ENCODE measurements around the gene CARMIL1.
"Not testable (repeated sequence)": the region's sequence is repeated elsewhere in the genome, so short reads cannot be mapped to it uniquely, and the experiment has no call there.

Gene CARMIL1

GRCh38 chr6:25375125-25375524 is 96.0 kb downstream of the CARMIL1 start:
- H3K9me3 Mint-ChIP-seq: peaks cover 11% of the 10 kb centered on the region
- peaks cover 8% of the 10 kb centered on the region for H3K36me3 Mint-ChIP-seq (ENCODE audit: low read depth)
- no peak overlapping the region for H3K4me3 Mint-ChIP-seq
- H3K27ac Mint-ChIP-seq: no peak overlapping the region
- no peaks in the 10 kb centered on the region for H3K27me3 Mint-ChIP-seq
- H3K4me1 Mint-ChIP-seq (ENCODE audit: low read depth): peaks cover 36% of the 10 kb centered on the region

DNA sequence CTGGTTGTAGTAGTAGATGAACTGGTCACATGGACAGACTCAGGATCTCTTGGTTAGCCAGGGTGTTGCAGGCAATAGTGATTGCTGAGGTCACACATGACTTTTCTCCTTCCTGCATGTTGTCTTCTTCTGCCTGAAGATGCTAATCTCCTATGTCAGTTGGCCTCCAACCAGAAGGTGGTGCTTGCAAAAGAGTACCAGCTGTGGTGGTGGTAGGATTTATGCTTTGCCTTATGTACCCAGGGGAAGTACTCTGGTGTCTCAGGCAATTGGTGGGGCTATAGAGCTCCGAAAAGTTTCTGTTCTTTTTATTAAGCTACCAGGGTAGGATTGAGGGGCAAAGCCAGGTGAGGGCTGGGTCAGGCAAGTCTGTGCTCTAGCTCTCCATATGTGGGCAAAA is 98.5 kb downstream of the CARMIL1 start:
- peaks cover 8% of the 10 kb centered on the region for H3K36me3 Mint-ChIP-seq (ENCODE audit: low read depth)
- H3K4me1 Mint-ChIP-seq (ENCODE audit: low read depth): peaks cover 12% of the 10 kb centered on the region
- no peaks in the 10 kb centered on the region for H3K27me3 Mint-ChIP-seq
- H3K4me3 Mint-ChIP-seq: no peak overlapping the region
- no peak overlapping the region for H3K27ac Mint-ChIP-seq
- peaks cover 11% of the 10 kb centered on the region for H3K9me3 Mint-ChIP-seq

- Mint-ChIP-seq H3K27ac (no peak overlapping the region), H3K9me3 (no peaks in the 10 kb centered on the region), H3K4me3 (no peak overlapping the region), H3K4me1 (ENCODE audit: low read depth) (no peaks in the 10 kb centered on the region), H3K36me3 (ENCODE audit: low read depth) (no peaks in the 10 kb centered on the region), H3K27me3 (no peaks in the 10 kb centered on the region)
These were observed 101.9 kb downstream of the CARMIL1 start for GRCh38 chr6:25381077-25381476.

DNA sequence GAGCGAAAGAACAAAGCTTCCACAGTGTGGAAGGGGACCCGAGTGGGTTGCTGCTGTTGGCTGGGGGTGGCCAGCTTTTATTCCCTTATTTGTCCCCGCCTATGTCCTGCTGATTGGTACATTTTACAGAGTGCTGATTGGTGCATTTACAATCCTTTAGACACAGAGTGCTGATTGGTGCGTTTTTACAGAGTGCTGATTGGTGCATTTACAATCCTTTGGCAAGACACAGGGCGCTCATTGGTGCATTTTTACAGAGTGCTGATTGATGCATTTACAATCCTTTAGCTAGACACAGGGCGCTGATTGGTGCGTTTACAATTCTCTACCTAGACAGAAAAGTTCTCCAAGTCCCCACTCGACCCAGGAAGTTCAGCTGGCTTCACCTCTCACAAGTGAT is 103.3 kb downstream of the CARMIL1 start:
- H3K4me1 Mint-ChIP-seq (ENCODE audit: low read depth); H3K4me3 Mint-ChIP-seq; H3K27me3 Mint-ChIP-seq: not testable (repeated sequence)

DNA sequence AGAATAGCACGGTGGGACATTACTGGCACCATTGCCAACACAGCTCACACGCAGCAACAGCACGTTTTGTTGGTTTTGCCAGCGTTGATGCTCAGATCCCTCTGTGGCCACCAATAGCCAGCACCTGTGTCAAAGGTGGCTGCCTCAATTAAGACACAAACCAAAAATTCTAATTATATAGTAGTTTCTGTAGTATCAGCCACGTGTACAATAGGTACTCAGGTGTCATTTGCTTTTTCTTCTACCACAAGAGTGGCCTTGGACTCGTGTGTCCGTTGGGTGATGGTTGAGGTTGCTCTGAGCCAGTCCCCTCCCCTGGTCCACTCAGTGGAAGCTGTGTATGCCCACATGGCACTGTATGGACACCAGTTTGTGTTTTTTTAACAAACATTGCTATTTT is 105.1 kb downstream of the CARMIL1 start:
- Mint-ChIP-seq H3K36me3 (ENCODE audit: low read depth) (no peaks in the 10 kb centered on the region), H3K4me3 (no peak overlapping the region), H3K27me3 (no peaks in the 10 kb centered on the region), H3K9me3 (no peaks in the 10 kb centered on the region), H3K4me1 (ENCODE audit: low read depth) (peaks cover 18% of the 10 kb centered on the region), H3K27ac (no peak overlapping the region)

More for the DNA sequence above, 103.3 kb downstream of the CARMIL1 start:
- not testable (repeated sequence) for H3K9me3 Mint-ChIP-seq; H3K36me3 Mint-ChIP-seq (ENCODE audit: low read depth); H3K27ac Mint-ChIP-seq

DNA sequence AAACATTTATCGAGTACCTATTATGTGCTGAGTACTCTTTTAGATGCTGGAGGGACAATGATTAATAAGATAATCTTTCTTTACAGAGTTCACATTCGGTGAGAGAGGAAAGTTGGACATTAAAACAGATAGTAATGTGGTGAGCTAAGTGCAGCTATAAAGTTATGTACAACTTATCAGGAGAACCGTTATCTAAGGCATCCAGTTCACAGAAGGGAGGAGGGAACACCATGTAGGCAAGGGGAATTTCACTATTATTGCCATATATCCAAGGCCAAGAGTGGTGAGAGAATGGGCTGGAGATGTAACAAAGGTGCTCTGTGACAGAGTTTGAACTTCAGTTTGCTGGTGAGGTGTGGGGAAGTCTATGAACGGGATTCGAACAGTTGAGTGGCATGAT is 105.8 kb downstream of the CARMIL1 start:
- no peak overlapping the region for H3K4me3 Mint-ChIP-seq
- no peak overlapping the region for H3K27ac Mint-ChIP-seq
- H3K9me3 Mint-ChIP-seq: no peaks in the 10 kb centered on the region
- no peaks in the 10 kb centered on the region for H3K36me3 Mint-ChIP-seq (ENCODE audit: low read depth)
- H3K27me3 Mint-ChIP-seq: no peaks in the 10 kb centered on the region
- H3K4me1 Mint-ChIP-seq (ENCODE audit: low read depth): peaks cover 24% of the 10 kb centered on the region

DNA sequence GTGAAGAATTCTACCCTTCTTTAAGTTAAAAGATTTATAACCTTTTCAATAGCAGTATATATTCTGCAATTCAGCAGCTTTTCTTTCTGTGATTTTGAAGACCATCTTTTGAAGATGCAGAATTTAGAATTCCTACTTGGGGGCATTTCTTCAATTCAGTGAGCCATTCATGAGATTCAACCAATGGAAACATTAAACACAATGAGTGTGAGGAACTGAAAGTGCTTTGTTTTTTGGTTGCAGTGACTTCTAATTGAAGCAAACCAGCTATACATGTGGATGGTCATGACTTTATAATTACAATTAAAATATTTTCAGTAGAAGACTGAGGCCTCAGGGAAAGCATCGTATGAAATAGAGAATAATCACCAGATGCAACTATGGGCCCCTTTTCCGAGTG is 108.3 kb downstream of the CARMIL1 start:
- H3K36me3 Mint-ChIP-seq (ENCODE audit: low read depth): no peaks in the 10 kb centered on the region
- no peaks in the 10 kb centered on the region for H3K27me3 Mint-ChIP-seq
- no peak overlapping the region for H3K27ac Mint-ChIP-seq
- H3K4me3 Mint-ChIP-seq: no peak overlapping the region
- H3K9me3 Mint-ChIP-seq: no peaks in the 10 kb centered on the region
- peaks cover 24% of the 10 kb centered on the region for H3K4me1 Mint-ChIP-seq (ENCODE audit: low read depth)

GRCh38 chr6:25387911-25388310 is 108.7 kb downstream of the CARMIL1 start:
- Mint-ChIP-seq H3K9me3 (no peaks in the 10 kb centered on the region), H3K4me1 (ENCODE audit: low read depth) (peaks cover 24% of the 10 kb centered on the region), H3K36me3 (ENCODE audit: low read depth) (no peaks in the 10 kb centered on the region), H3K27ac (no peak overlapping the region), H3K27me3 (no peaks in the 10 kb centered on the region), H3K4me3 (no peak overlapping the region)

DNA sequence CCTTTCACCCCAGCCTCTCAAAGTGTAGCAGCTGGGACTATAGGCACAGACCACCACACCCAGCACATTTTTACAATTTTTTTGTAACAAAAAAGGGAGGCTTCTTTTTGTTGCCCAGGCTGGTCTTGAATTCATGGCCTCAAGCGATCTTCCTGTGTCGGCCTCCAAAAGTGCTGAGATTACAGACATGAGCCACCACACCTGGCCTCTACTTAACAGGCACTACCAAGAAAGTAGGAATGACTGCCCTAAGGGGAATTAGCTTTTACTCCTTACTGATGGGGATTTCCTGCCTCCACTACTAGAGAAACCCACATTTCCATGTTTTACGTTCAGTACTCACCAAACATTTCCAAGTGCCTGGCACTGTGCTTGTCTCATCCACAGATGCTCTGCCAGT is 109.6 kb downstream of the CARMIL1 start:
- Mint-ChIP-seq H3K4me1 (ENCODE audit: low read depth) (peaks cover 24% of the 10 kb centered on the region), H3K4me3 (no peak overlapping the region), H3K27ac (peak overlapping the region; percentile 41), H3K36me3 (ENCODE audit: low read depth) (no peaks in the 10 kb centered on the region), H3K27me3 (no peaks in the 10 kb centered on the region), H3K9me3 (no peaks in the 10 kb centered on the region)

GRCh38 chr6:25389471-25389870 is 110.3 kb downstream of the CARMIL1 start:
- Mint-ChIP-seq H3K4me3 (peak overlapping the region; percentile 9), H3K36me3 (ENCODE audit: low read depth) (no peaks in the 10 kb centered on the region), H3K9me3 (no peaks in the 10 kb centered on the region), H3K27ac (peak overlapping the region; percentile 41), H3K4me1 (ENCODE audit: low read depth) (peaks cover 24% of the 10 kb centered on the region), H3K27me3 (no peaks in the 10 kb centered on the region)

DNA sequence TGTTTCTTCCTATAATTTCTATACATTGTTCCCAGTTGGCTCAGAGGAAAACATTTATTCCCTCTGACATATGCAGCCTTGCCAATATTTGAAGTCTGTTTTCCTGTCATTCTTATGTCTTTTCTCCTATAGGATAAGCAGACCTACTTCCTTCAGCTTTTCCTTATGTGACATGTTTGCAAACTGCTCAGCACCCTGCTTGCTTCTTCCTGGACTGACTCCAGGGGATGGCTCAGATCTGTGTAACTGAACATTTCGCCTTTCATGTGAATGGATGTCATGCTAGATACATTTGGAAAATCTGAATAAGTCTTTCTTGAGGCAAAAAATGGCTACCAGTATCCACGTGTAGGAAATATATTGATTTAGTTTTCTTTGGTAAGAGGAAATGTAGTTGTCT is 113.2 kb downstream of the CARMIL1 start:
- Mint-ChIP-seq H3K36me3 (ENCODE audit: low read depth) (no peaks in the 10 kb centered on the region), H3K27ac (no peak overlapping the region), H3K9me3 (no peaks in the 10 kb centered on the region), H3K4me3 (no peak overlapping the region), H3K4me1 (ENCODE audit: low read depth) (peaks cover 22% of the 10 kb centered on the region), H3K27me3 (no peaks in the 10 kb centered on the region)

DNA sequence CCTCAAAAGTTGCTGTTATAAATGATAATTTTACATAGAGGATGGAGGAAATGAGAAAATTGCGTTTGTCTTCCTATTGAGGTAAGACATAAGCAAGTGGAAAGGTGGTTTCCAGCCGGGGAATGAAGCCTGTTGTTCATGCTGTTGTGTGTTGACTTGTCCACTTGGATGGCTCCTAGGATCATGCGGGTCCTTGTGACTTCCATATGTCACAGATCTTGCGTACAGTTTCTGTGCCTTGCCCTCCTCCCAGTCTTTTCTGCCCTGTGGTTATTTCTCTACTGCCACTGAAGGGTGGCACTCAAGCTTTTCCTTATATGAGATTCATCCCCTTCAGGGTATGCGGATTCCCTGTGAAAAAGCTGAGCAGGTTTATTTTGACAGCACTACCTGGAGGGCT is 116.6 kb downstream of the CARMIL1 start:
- Mint-ChIP-seq H3K9me3 (no peaks in the 10 kb centered on the region), H3K27ac (no peak overlapping the region), H3K4me1 (ENCODE audit: low read depth) (no peaks in the 10 kb centered on the region), H3K36me3 (ENCODE audit: low read depth) (no peaks in the 10 kb centered on the region), H3K4me3 (no peak overlapping the region), H3K27me3 (no peaks in the 10 kb centered on the region)

DNA sequence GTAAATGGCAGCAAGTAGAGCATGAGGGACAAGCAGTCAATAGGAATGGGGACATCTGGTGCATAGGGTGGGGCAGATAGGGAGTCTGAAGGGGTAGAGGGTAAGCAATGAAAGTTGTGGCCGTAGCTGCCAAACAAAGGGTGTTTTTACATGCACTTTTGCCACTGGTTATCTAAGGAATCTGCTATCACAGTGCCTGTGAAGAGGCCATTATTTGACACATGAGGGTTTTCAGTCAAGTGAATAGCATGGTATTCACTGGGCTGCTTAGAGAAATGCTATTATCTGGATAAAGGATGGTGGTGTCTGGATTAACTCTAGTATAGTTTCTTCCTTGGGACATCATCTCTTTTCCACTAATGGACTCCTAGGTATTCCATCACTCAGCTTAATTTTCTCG is 118.2 kb downstream of the CARMIL1 start:
- no peaks in the 10 kb centered on the region for H3K4me1 Mint-ChIP-seq (ENCODE audit: low read depth)
- no peaks in the 10 kb centered on the region for H3K36me3 Mint-ChIP-seq (ENCODE audit: low read depth)
- no peaks in the 10 kb centered on the region for H3K9me3 Mint-ChIP-seq
- no peak overlapping the region for H3K27ac Mint-ChIP-seq
- no peak overlapping the region for H3K4me3 Mint-ChIP-seq
- no peaks in the 10 kb centered on the region for H3K27me3 Mint-ChIP-seq

DNA sequence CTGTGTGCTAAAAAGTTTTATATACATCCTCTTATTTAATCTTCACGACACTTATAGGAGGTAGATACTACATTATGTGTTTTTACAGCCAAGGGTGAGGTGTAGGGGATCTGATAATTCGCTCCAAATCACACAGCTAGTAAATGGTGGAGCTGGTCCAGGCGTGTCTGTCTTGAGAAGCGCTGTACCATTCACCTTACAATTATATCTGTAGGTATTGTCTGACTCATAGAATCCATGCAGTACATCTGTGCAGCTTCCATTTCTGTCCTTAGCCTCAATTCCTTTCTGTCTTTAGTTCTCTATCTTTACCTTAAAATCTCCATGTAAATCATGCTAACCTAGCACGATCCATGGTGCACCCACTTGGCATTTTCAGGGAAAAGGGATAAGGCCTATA is 120.7 kb downstream of the CARMIL1 start:
- Mint-ChIP-seq H3K9me3 (no peaks in the 10 kb centered on the region), H3K27me3 (no peaks in the 10 kb centered on the region), H3K27ac (no peak overlapping the region), H3K4me3 (no peak overlapping the region), H3K4me1 (ENCODE audit: low read depth) (no peaks in the 10 kb centered on the region), H3K36me3 (ENCODE audit: low read depth) (no peaks in the 10 kb centered on the region)

DNA sequence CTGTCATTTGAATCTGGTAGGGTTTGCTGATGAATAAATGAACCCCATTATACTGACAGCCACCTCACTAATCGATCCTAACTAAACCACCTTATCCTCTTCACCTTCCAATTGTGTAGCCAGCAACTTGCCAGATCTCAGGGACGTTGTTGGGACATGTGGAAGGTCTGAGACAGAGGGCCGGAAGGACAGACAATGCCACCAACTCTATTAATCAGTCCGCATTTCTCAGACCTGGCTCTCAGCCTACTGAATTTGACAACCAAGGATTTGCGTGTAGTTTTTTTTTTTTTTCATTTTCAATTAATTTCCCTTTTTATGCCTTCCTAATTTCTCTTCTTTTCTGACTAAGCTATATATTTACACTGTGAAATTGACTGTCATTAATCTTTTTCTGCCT is 122.5 kb downstream of the CARMIL1 start:
- Mint-ChIP-seq H3K4me1 (ENCODE audit: low read depth) (no peaks in the 10 kb centered on the region), H3K9me3 (no peaks in the 10 kb centered on the region), H3K4me3 (no peak overlapping the region), H3K36me3 (ENCODE audit: low read depth) (no peaks in the 10 kb centered on the region), H3K27ac (no peak overlapping the region), H3K27me3 (no peaks in the 10 kb centered on the region)

- no peaks in the 10 kb centered on the region for H3K27me3 Mint-ChIP-seq
These were observed 123.0 kb downstream of the CARMIL1 start for GRCh38 chr6:25402125-25402524.

GRCh38 chr6:25403150-25403549 is 124.0 kb downstream of the CARMIL1 start:
- no peaks in the 10 kb centered on the region for H3K36me3 Mint-ChIP-seq (ENCODE audit: low read depth)
- no peak overlapping the region for H3K27ac Mint-ChIP-seq
- H3K4me3 Mint-ChIP-seq: no peak overlapping the region
- H3K27me3 Mint-ChIP-seq: no peaks in the 10 kb centered on the region
- no peaks in the 10 kb centered on the region for H3K4me1 Mint-ChIP-seq (ENCODE audit: low read depth)
- H3K9me3 Mint-ChIP-seq: no peaks in the 10 kb centered on the region

More at GRCh38 chr6:25402125-25402524, 123.0 kb downstream of the CARMIL1 start:
- Mint-ChIP-seq H3K27ac (no peak overlapping the region), H3K4me3 (no peak overlapping the region), H3K36me3 (ENCODE audit: low read depth) (no peaks in the 10 kb centered on the region), H3K4me1 (ENCODE audit: low read depth) (no peaks in the 10 kb centered on the region), H3K9me3 (no peaks in the 10 kb centered on the region)

All from stimulated activated naive CD8-positive, alpha-beta T cell treated with anti-CD3 and anti-CD28 coated beads, Interleukin-15, Interleukin-2, amounts not matched to agents 100 ng/mL and 50 ng/mL, for 24 hours (primary cell).